Stomach (tissue), 9 donors: Measurements from ENCODE around the gene PLCL2. TPM values are rescaled to one million over a fixed set of nuclear protein-coding genes. Genes with fewer than 3 reads are reported as not detected.

ENCODE experiments used
- DNase-seq, 2 donors: peaks; one replicate each; pipeline versions ENCODE4 v3.0.0 to v3.0.0-alpha.2; 2013 to 2019
- H3K27ac ChIP-seq, 5 donors: fragments of 200-600 bp in 4 of 5; sonication (generic) in 4 of 5; one replicate each; pipeline ENCODE4 v1.5.1; 2013 to 2019; ENCODE audit warnings: mild to moderate bottlenecking in 1 of 5, moderate library complexity in 1 of 5
- H3K27me3 ChIP-seq, 3 donors: fragments of 200-600 bp; sonication (generic); one replicate each; pipeline ENCODE4 v1.5.1; 2017 to 2019; ENCODE audit warnings: mixed run types in 1 of 3
- H3K36me3 ChIP-seq, 4 donors: fragments of 200-600 bp; sonication (generic); 1 replicate in 3 of 4; 2 replicates in 1 of 4; pipeline ENCODE4 v1.5.1; 2016 to 2019
- H3K4me1 ChIP-seq, 4 donors: fragments of 200-600 bp; sonication (generic); one replicate each; pipeline ENCODE4 v1.5.1; 2016 to 2019
- H3K4me3 ChIP-seq, 4 donors: fragments of 200-600 bp; sonication (generic) in 3 of 4; one replicate each; pipeline ENCODE4 v1.5.1; 2016 to 2019; ENCODE audit warnings: mild to moderate bottlenecking in 1 of 4
- H3K9me3 ChIP-seq, 4 donors: fragments of 200-600 bp; sonication (generic); one replicate each; pipeline ENCODE4 v1.5.1; 2016 to 2019
- EP300 ChIP-seq: sonication (generic); formaldehyde crosslinking; IDR thresholded peaks from one replicate; pipeline ENCODE4 v1.6.1; 2017; ENCODE audit warnings: antibody characterized with exemption
- POLR2A ChIP-seq, 4 donors: fragments of 450-650 bp; IDR thresholded peaks; one replicate each; pipeline ENCODE4 v1.6.1; 2016; ENCODE audit warnings: antibody characterized with exemption in 4 of 4, control low read depth in 2 of 4, mild to moderate bottlenecking in 1 of 4, moderate library complexity in 1 of 4
- POLR2AphosphoS5 ChIP-seq, 3 donors: sonication (generic); formaldehyde crosslinking; IDR thresholded peaks; one replicate each; pipeline ENCODE4 v1.6.1; 2016; ENCODE audit warnings: antibody characterized with exemption in 3 of 3
- WGBS, 5 donors: extraction: QIAGEN DNeasy Blood & Tissue Kit in 3 of 5; methylation state at CpG; one replicate each; pipeline versions ENCODE4 v1.1.5 to v1.1.7; 2013 to 2018; 5-methylcytosine and 5-hydroxymethylcytosine counted together
- intact Hi-C: fragments of 100-400 bp; cut with DNase I; formaldehyde crosslinking; loops from one replicate; pipeline ENCODE4 v1.15.1; 2023; ENCODE audit warnings: low total_unique reads
- polyA plus RNA-seq, 3 donors: library from polyadenylated mRNA; stranded (reverse); fragments of 200-250 nt; gene quantifications; one replicate each; pipeline ENCODE4 v1.2.3, GENCODE V29; 2013
- total RNA-seq, 5 donors: library from RNA; depleted of rRNA; stranded (reverse); fragments of >200 nt; gene quantifications; one replicate each; pipeline versions ENCODE4 v1.1.0 to v1.2.3, GENCODE V29; 2014 to 2016
- TF ChIP-seq, protein P1 (sequence below), 7 experiments: fragments of 450-650 bp in 4 of 7; fragments of 200-600 bp in 3 of 7; sonication (generic) in 3 of 7; IDR thresholded peaks; one replicate each; pipeline ENCODE4 v1.5.1; 2016 to 2019; ENCODE audit warnings: antibody characterized with exemption in 7 of 7, control low read depth in 2 of 7, mild to moderate bottlenecking in 1 of 7
- donor health status: healthy with polysubstance abuse.
- donor health status: Bipolar disorder and iron deficiency.
- donor health status: healthy.

The PLCL2 gene
- total and polyA plus RNA-seq, 8 donors: 1.0 to 34.9 (median 5.7) TPM

DNA sequence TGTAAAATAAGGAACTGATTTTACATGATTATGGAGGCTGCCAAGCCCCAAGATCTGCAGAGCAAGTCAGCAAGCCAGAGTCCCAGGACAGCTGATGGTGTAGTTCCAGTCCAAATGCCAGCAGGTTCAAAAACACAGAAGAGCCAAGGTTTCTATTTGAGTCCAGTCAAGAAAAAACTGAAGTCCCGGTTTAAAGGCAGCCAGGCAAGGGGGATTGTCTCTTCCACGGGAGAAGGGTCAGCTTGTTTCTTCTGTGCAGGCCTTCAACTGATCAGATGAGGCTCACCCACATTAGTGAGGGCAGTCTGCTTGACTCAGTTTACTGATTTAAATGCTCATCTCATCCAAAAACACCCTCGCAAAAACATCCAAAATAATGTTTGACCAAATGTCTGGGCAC is 246.2 kb downstream of the PLCL2 start:
- TF ChIP-seq POLR2AphosphoS5 (IDR thresholded peaks at IDR 0.05) (no peak), POLR2A (IDR thresholded peaks at IDR 0.05) (no peak), EP300 (no peak)
- TF ChIP-seq, protein P1, sequence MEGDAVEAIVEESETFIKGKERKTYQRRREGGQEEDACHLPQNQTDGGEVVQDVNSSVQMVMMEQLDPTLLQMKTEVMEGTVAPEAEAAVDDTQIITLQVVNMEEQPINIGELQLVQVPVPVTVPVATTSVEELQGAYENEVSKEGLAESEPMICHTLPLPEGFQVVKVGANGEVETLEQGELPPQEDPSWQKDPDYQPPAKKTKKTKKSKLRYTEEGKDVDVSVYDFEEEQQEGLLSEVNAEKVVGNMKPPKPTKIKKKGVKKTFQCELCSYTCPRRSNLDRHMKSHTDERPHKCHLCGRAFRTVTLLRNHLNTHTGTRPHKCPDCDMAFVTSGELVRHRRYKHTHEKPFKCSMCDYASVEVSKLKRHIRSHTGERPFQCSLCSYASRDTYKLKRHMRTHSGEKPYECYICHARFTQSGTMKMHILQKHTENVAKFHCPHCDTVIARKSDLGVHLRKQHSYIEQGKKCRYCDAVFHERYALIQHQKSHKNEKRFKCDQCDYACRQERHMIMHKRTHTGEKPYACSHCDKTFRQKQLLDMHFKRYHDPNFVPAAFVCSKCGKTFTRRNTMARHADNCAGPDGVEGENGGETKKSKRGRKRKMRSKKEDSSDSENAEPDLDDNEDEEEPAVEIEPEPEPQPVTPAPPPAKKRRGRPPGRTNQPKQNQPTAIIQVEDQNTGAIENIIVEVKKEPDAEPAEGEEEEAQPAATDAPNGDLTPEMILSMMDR (IDR thresholded peaks at IDR 0.05): no peak
- no peak overlapping the region for H3K4me3 ChIP-seq
- no peaks in the 10 kb centered on the region for H3K27me3 ChIP-seq
- intact Hi-C loops: no loop called here
- peaks cover 0 to 7% (median 0%) of the 10 kb centered on the region in 4 donors for H3K9me3 ChIP-seq
- H3K27ac ChIP-seq: no peak overlapping the region
- H3K4me1 ChIP-seq: no peaks in the 10 kb centered on the region
- H3K36me3 ChIP-seq: no peaks in the 10 kb centered on the region
- 86 to 96% (median 93%) methylated on average over 3 of the region's 3 CpGs for WGBS, 5 donors
- no peak for DNase-seq

DNA sequence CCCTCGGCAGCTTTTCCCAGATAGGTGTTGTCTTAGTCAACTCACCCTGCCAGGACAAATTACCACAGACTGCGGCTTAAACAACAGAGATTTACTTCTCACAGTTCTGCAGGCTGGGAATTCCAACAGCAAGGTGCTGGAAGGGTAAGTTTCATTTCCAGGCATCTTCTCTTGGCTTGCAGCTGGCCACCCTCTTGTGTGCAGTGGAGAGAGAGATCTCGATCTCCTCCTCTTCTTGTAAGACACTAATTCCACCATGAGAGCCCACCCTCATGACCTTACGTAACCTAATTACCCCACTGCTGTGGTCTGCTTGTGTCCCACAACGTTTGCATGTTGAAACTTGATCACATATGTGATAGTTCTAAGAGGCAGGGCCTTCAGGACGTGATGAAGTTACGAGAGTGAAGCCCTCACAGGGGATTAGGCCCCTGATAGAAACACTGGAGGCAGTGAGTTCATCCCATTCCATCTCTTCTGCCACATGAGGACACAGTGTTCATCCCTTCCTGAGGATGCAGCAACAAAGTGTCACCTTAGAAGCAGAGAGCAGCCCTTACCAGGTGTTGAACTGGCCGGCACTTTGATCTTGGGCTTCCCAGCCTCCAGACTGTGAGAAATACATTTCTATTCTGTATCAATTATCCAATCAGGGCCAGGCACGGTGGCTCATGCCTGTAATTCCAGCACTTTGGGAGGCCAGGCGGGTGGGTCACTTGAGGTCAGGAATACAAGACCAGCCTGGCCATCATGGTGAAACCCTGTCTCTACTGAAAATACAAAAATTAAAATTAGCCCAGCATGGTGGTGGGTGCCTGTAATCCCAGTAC is 247.7 kb downstream of the PLCL2 start:
- Histone ChIP-seq H3K36me3 (no peaks in the 10 kb centered on the region), H3K9me3 (peaks cover 0 to 7% (median 1%) of the 10 kb centered on the region in 4 donors), H3K4me1 (no peaks in the 10 kb centered on the region), H3K4me3 (no peak overlapping the region), H3K27me3 (no peaks in the 10 kb centered on the region), H3K27ac (no peak overlapping the region)
- 78 to 85% (median 81%) methylated on average over 10 of the region's 10 CpGs for WGBS, 5 donors
- TF ChIP-seq POLR2AphosphoS5 (IDR thresholded peaks at IDR 0.05) (no peak), EP300 (no peak), POLR2A (IDR thresholded peaks at IDR 0.05) (no peak)
- TF ChIP-seq, protein P1 (IDR thresholded peaks at IDR 0.05): no peak
- no peak for DNase-seq
- intact Hi-C loops: no loop called here

DNA sequence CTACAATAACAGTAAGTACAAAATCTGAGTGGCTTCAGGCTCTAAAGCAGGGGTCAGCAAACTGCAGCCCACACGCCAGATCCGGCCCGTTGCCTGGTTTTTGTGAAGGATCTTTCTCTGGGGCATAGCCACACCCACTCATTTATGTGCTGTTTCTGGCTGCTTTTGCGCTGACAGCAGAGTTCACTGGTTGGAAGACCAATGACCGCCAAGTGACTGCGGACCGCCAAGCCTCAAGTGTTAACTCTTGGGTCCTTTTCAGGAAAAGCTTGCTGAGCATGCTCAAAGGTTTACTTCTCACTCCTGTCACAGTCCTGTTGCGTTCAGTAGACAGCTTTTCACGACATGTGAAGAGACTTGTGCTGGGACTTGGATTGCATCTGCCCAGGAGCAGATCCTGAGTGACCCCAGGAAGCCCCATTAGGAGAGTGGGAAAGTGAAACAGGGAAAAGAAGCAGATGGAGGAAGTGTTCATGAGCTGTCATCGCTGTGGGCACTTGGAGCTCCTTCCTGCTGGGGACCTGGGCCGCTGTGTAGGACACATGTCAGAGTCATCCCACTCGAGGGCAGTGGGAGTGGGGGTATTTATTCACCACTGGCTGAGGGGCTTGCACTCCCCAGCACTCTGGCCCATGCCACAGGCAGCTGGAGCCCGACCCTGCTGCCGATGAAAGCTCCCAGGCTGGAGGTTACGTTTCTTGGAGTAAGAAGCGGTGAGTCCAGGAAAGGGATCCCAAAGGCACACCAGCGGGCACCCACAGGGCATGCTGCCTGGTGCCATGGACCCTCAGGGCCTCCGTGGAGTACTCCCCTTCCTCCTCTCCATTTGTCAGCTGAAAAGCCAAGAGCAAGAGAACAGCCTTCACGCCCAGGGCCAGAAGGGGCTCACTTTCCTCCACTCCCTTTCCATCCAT is 249.1 kb downstream of the PLCL2 start:
- Histone ChIP-seq H3K9me3 (peaks cover 0 to 5% (median under 1%) of the 10 kb centered on the region in 4 donors), H3K27ac (no peak overlapping the region), H3K27me3 (no peaks in the 10 kb centered on the region), H3K4me1 (no peaks in the 10 kb centered on the region), H3K4me3 (no peak overlapping the region), H3K36me3 (no peaks in the 10 kb centered on the region)
- WGBS, 5 donors: 89 to 93% (median 92%) methylated on average over 14 to 19 of the region's 19 CpGs
- intact Hi-C loops: no loop called here
- TF ChIP-seq, protein P1 (IDR thresholded peaks at IDR 0.05): no peak
- no peak for TF ChIP-seq POLR2A (IDR thresholded peaks at IDR 0.05)
- peak in 1 of 2 donors; percentile 59 for DNase-seq

DNA sequence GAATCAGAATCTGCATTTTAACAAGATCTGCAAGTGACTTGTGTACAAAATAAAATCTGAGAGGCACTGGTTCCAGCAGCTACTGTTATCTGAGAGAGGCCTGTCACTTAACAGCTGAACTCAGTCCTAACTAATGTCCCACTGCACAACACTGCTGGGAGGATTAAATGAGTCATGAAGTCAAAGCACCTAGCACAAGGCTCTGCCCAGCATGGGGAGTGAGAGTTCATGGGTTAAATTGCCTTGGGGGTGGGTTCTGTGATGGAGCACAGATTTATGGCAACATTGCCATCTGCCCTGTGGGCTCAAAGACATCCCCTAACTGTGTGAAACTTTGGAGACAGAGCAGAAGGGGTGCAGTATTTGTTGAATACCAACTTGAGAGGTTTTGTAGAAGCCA is 250.9 kb downstream of the PLCL2 start:
- Histone ChIP-seq H3K27me3 (no peaks in the 10 kb centered on the region), H3K27ac (no peak overlapping the region), H3K36me3 (no peaks in the 10 kb centered on the region), H3K9me3 (peaks cover 0 to 5% (median 0%) of the 10 kb centered on the region in 4 donors), H3K4me3 (no peak overlapping the region), H3K4me1 (no peaks in the 10 kb centered on the region)
- intact Hi-C loops: no loop called here
- TF ChIP-seq, protein P1 (IDR thresholded peaks at IDR 0.05): no peak
- no peak for TF ChIP-seq POLR2A (IDR thresholded peaks at IDR 0.05)
- no peak for TF ChIP-seq POLR2AphosphoS5 (IDR thresholded peaks at IDR 0.05)
- DNase-seq: no peak
